RWPE1 (cell line): ENCODE results near the gene AHR.

Experiments used
- CTCF ChIA-PET: fragments of 350-600 bp; sonication (Branson Sonifier 250); formaldehyde crosslinking; extraction: SDS; loops from one replicate; lab custom pipeline; 2021; lab: Yijun Ruan, JAX
- POLR2A ChIA-PET: fragments of 400-600 bp; formaldehyde crosslinking; extraction: SDS; loops from one replicate; lab custom pipeline; 2020; ENCODE audit warnings: antibody characterized with exemption; ENCODE audit not compliant: low non-redundant PET; lab: Yijun Ruan, JAX
- DNase-seq: peaks from one replicate; pipeline ENCODE4 v3.0.0; 2012; ENCODE audit warnings: low spot score
- H3K27ac ChIP-seq: fragments of 450-650 bp; 2 replicates; pipeline ENCODE4 v1.5.1; 2017
- CTCF ChIP-seq: fragments of 450-650 bp; conservative IDR thresholded peaks from 2 replicates; pipeline ENCODE4 v1.5.1; 2017; ENCODE audit warnings: low read depth, mild to moderate bottlenecking

AHR gene

GRCh38 chr7:17297243-17297642 lies 1.2 kb upstream of the AHR start:
- POLR2A ChIA-PET: no interaction called here
- no peak for DNase-seq
- H3K27ac ChIP-seq: no peak overlapping the region
- no peak for TF ChIP-seq CTCF
- CTCF ChIA-PET: no interaction called here

DNA sequence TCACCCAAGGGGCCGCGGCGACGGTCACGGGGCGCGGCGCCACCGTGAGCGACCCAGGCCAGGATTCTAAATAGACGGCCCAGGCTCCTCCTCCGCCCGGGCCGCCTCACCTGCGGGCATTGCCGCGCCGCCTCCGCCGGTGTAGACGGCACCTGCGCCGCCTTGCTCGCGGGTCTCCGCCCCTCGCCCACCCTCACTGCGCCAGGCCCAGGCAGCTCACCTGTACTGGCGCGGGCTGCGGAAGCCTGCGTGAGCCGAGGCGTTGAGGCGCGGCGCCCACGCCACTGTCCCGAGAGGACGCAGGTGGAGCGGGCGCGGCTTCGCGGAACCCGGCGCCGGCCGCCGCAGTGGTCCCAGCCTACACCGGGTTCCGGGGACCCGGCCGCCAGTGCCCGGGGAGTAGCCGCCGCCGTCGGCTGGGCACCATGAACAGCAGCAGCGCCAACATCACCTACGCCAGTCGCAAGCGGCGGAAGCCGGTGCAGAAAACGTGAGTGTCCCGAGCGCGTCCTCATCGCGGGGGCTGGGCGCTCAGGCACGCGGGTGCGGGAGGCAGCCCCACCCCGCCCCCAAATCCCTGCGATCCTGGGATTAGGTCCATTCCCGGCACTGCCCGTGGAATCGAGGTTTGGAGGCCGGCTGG lies 509 bp downstream of the AHR start:
- peak overlapping the region; percentile 94 for H3K27ac ChIP-seq
- DNase-seq: peak; percentile 44
- no peak for TF ChIP-seq CTCF
- ChIA-PET CTCF (no interaction called here), POLR2A (no interaction called here)

DNA sequence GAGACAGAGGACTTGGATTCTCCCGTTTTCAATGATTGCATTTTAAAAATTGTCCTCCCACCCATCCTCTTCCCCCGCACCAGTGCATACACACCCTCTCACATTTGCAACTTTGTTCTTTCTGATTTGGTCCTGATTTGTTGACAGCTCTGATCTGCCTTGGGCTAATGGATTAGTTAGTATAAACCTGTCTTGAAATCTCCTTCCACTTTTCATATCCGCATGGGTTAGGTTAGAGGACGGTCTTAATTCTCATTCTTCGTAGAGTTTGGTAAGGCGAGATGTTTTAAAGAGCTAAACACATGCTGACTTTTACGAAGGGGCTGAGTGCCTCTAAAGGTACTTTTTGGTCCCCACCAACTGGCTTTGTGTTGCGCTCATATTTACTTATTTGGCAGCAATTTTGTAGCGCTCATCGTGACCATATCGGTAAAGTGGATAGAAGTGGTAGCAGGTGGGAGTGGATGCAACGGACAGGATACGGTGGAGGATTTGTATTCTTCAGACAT lies 1.1 kb downstream of the AHR start:
- H3K27ac ChIP-seq: peak overlapping the region; percentile 94
- DNase-seq: peak; percentile 4
- TF ChIP-seq CTCF: no peak
- ChIA-PET POLR2A (no interaction called here), CTCF (no interaction called here)

DNA sequence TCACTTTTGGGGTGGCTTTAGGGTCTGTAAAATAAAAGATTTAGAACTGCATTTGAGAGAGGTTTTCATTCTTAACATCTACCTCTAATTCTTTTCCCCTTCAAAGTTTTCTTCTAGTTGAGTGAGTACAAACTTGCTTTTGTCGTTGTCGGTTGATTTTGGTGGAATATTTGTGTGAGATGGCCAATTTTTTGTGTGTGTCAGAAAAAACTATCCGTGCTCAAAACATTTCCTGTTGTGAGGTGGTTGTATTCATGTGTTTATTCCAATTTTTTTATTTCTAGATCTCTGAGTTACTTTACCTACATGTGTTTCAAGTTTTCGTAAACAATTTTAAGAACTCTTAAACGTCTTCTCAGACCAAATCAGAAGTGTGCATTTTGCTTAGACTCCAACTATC lies 1.6 kb downstream of the AHR start:
- no peak for DNase-seq
- ChIA-PET CTCF (no interaction called here), POLR2A (no interaction called here)
- TF ChIP-seq CTCF: no peak
- H3K27ac ChIP-seq: no peak overlapping the region

GRCh38 chr7:17300437-17300836 lies 2.0 kb downstream of the AHR start:
- TF ChIP-seq CTCF: no peak
- ChIA-PET CTCF (no interaction called here), POLR2A (no interaction called here)
- no peak overlapping the region for H3K27ac ChIP-seq
- no peak for DNase-seq

DNA sequence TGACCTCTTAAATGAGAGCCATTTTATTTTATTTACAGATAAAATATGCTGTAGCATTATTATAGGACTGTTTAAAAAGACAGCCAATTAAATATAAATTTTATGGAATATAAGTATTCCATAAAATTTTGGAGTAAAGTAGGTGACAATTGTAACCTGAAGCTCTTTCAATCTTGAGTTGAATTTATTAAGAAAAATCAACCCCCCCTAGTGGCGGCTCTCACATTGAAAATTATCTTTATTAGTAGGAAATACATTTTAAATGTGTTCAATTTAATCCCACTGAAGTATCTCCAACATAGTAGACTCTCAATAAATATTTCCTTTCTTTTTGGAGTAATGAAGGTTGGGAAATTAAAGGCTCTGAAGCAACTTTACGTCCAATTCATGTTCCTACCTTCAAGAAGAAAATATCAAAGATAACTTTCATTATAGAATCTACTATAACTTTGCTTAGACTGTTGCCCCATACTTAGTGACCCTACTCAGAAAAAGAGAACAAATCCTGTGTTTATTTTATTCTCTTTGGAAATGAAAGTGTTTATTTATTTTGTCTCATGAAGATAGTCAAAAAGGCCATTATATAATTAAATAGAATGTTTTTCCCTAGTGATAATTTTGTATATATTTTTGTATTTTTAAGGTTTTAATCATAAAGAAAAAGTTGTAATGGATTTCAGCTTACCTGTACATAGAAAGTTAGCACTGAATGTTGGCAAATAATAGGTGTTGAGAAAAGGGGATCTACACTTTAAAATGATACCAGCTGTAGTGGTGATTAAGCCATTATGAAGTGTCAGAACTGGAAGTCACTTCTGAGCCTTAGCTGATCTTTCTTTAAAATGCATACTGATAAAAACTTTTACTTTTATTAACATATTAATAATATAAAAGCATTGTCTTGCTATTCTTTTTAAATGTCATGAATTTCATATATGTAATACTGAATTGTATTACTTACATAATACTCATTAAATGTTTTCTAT lies 3.3 kb downstream of the AHR start:
- POLR2A ChIA-PET: no interaction called here
- no peak overlapping the region for H3K27ac ChIP-seq
- DNase-seq: no peak
- CTCF ChIA-PET: interaction anchor here (0.5 to 1.8 kb wide), 26 partner anchors 11 to 1778 kb away, joined by 3 to 10 read pairs (median 3); no protein-coding TSS in a partner anchor
- TF ChIP-seq CTCF: peak; percentile 79
